HG03439 (cell line): Measurements from ENCODE around the gene DOCK8.

Experiments used
- ATAC-seq: cut with Tn5 transposase; IDR thresholded peaks from one replicate; pipeline ENCODE4 v1.9.1; 2021; ENCODE audit warnings: mild to moderate bottlenecking, moderate library complexity; ENCODE audit not compliant: unreplicated experiment

Gene DOCK8

DNA sequence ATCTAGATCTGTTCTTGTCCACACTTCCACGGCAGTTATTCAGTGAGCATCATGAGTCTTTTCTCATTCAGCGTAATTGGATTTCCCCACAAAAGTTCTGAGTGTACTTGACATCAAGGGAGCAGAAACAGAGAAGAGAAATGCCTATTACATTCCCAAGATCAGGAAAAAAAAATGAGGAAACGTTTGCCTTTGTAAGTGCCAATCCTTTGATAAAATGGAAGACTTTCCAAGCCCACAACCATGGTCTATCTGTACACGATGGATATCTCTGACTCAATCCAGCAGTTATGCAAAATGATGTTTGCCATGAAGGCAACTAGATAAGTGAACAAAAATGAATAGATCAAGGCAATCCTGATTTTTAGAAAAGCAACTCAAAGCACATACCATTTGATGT, 235.9 kb downstream of the DOCK8 start:
- ATAC-seq, result no peak

DNA sequence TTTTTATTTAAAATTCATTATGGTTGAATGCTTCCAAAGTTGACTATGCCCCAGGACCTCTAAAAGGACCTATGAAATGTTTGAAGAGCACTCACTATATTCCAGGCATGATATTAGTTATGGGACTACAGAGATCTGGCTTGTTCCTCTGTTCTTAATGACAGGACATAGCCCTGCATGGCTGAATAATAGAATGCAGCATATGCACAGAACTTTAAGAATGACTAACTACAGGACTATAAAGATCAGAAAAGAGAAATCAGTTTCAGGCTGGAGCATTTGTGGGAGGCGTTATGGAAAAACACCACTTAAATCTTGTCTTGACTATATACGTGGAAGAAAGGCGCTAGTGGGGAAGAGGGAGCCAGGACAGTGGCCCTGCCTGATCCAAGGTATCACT, 239.2 kb downstream of the DOCK8 start:
- no peak for ATAC-seq

DNA sequence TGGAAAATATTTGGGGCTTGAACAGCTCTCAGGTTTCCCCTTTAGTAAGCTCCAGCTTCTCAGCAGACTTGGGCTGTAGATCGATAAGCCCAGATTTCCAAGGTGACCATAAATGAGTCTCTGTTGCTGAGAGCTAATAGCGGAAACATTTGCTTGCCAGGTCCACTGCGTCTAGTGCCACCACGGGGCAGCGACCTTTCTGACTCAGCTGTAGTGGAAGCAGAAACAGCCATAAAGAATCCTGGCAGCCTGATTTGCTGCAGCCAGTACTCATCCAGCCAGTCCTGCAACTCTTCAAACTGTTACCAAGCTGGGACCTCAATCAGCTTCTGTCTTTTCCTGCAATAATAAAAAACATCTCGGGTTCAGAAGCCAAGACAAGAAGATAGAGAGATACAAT, 241.7 kb downstream of the DOCK8 start:
- ATAC-seq, result no peak

DNA sequence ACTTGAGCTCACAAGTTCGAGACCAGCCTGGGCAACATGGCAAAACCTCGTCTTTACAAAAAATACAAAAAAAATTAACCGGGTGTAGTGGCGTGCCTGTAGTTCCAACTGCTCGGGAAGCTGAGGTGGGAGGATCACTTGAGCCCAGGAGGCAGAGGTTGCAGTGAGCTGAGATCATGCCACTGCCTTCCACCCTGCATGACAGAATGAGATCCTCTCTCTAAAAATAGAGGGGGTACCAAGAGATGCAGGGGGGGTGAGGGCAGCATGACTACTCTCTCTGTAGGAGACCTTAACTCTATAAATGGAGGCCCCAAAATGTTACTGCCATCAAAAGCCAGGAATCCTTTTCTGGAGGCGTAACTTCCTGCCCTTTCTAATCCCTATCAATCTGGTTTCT, 243.9 kb downstream of the DOCK8 start:
- ATAC-seq, result no peak

DNA sequence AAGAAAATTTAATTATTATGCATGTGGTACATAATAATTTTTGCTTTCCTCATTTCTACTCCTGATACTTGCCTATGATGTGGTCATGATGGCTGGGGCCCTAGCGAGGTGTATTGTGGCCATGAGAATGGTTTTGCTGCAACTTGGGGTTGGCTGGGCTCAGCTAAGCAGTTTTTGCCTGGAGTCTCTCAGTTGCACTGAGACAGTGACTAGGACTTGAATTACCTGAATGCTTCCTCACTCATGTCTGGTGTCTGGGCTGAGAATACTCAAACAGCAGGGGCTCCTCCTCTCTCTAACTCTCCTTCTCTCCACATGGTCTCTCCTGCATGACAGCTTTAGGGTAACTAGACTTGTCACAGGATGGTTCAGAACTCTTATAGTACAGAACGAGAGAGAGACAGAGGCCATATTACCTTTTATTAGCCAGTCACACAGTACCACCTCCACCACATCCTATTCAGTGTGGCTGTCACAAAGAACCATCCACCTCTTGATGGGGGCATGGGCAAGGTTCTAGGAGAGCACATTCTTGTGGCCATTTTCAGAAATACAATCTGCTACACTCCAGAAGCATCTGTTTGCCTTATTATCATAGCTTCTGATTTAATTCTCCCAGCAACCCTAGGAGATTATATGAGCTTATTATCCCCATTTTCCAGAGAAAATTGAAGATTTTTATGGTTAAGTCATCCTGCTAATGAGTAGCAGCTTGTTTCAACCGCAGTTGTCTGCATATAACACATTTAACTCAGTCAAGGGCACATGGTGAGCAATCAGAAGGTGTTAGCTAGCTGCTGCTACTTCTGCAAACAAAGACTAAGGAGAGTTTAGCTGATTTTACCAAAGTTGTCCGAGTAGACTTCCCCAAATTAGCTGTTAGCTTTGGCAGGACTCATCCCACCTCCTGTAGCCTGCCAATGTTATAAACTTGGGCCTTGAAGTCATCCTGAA, 245.1 kb downstream of the DOCK8 start:
- no peak for ATAC-seq

DNA sequence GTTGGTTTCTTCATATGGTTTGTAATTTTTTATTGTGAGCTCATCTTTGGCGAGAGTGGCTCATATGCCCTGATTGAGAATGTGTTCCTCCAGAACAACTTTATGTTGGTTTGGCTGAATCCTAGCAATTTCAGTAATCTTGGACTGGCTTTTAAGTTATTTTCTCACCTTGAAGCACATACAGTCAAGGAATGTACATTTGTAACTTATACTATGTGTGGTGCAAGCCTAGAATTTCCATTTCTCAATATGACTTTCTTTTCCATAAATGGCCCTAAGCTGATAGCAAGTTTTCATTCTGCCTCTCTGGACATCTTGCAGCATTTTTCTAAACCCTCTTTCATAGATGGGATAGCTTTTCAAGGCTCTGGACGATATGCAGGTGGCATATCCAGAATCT, 247.5 kb downstream of the DOCK8 start:
- no peak for ATAC-seq

DNA sequence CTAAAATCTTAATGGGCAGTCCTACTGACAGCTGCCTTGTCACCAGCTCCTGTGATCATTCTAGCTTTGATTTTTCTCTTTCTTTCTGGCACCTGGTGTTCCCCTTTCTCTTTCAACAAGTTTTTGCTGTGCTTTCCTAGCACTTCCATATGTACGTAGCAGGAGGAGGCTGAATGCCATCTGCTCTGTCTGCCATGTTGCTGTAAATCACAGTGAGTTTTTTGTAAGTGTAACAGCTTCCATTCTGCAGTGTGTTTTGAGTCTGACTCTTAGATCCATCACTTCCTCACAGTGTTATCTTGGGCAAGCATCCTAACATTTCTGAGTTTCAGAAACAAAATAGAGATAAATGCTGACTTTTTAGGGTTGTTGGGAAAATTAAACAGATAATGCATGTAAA, 247.9 kb downstream of the DOCK8 start:
- ATAC-seq, result no peak

DNA sequence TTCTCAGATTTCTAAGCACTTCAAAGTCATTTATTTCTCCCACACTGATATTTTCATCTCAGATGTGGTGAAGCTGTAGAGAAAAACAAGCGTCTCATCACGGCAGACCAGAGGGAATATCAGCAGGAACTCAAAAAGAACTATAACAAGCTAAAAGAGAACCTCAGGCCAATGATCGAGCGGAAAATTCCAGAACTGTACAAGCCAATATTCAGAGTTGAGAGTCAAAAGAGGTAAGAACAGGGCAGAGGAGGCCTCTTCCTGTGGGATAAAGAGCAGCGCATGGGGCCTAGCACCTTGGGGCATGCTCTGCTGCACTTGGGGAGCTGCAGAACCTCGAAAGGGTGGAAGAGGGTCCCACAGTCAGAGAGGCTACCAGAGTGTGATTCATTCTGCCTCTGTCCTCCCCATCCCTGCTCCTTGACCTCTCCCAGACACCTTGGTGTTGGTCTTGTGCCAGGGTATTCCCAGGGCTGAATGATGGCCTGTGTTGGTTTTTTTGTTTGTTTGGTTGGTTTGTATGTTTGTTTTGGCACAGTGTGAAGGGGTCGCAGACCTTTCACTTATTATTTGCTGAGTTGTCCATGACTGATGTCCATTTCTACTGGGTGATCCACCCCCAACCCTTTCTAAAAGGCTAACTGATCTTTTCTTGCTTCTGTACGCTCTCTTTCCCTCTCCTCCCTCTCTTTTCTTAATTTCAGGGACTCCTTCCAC, 248.9 kb downstream of the DOCK8 start:
- ATAC-seq, result no peak

DNA sequence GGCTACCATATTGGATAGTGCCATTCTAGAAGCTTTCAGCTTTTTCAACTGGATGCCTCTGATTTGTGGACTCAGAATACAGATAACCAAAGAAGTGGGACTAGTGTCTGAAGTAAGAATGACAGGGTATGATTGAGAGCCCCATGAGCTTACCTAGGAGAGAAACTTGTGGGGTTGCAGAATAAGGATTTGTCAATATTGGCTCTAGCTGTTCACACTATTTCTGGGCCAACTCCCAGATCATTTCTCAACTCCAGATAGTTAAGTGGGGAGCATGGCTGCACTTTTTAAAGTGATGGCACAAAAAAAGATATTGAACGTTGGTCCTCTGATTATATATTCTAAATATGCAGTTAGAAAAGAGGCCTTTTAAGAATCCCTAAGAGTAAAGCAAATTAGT, 252.1 kb downstream of the DOCK8 start:
- ATAC-seq, result no peak

DNA sequence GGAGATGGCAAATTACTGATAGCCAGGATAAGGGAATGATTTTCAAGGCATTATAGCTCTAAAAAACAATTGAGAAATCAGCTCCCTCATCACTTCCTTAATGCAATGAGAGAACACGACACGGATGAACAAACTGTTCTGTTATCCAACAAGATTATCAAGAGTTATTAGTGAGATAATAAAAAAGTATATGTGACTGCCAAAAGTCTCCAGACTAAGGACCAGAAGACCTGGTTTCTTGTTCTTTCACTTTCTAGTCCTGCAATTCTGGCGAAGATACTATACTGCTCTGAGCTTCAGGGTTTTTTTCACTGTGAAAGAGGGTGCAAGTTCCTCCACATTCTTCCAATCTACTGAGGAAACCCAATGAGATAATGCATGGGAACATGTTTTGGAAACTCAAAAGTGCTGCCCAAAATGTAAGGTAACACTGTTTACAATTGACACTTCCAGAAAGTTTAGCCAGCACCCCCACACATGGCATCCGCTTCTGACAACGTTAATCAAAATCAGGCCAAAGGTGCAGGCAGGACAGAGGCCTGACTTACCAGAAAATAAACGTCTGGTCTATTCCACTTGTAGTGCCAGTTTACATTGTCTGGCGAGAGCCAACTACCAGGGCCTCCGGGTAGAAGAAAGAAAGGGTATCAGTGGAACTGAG, 254.2 kb downstream of the DOCK8 start:
- ATAC-seq, result no peak

DNA sequence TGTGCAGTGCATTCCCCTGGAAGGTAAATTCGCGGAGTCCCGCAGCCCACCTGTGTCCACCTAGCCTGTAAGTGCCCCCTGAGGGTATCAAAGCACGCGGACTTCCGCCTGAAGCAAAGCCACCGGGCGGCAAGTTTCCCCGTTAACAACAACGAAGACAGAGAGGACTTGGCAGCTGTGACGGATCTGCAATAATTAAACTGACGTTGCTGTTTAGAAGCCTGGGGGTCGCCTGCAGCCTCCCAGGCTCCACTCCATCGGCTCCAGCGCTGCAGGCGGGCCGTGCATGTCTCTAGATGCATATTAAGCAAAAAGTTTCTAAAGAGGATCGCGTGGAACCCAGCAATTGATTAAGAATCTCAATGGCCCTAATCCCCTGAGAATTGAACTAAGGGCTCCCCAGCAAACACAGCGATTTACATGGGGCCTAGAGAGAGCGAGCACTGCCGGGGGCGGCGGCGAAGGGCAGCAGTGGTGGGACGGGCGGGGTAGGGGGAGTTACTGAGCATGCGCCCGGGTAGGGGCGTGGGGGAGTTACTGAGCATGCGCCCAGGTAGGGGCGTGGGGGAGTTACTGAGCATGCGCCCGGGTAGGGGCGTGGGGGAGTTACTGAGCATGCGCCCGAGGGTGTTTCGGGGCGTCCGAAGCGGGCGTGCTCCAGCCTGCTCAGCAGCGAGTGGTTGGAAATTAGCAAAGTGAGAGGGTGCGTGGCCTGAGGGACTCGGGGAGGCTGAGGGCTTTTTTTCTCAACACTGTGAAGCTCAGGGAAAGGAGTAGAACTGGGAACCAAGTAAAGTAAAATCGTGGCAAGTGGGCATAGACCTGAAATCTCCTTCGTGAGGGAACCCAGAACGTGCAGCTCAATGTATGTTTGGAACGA, 255.2 kb downstream of the DOCK8 start:
- ATAC-seq, result peak; percentile 91

DNA sequence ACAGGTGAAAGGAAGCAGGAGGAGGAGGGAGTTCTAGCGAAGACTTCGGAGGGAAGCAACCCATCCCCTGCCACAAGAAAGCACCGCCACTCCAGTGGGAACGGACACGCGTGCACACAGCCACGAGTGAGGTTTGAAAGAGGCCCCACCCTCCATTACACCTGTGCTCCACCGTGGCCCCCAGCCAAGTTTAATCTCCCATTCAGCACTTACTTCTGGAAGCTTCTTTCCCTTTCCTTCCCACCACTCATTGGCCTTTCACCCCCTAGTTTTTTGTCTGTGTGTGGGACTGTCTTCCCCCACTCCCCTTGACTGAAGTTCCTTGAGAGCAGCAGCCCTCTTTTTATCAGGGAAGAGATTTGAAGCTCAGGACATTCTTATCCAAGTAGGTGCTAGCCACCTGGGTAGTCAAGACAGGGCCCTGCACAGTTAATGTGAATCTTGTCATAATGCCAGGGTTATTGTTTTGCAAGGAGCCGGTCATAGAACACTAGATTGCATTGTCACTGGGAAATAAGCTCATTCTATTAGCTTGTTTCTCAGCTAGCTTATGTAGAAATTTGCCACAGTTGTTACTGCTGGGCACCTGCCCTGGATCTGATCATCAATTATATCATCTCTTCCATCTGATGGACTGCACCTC, 256.0 kb downstream of the DOCK8 start:
- peak; percentile 5 for ATAC-seq

DNA sequence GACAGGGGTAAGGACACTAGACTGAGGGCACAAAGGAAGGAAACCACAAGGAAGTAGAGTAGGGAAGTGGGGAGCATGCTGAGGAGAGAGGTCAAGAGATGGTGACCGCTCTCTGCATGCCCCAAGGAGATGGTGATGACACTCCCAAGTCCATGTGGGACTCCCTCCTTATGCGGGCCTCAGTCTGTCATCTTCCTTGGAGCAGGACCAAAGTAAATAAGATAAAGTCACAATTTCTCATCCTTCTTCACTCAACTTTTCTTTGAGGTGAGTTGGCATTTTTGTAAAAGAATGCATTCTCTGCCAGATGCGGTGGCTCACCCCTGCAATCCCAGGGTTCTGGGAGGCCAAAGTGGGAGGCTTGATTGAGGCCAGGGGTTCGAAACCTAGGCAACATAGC, 256.7 kb downstream of the DOCK8 start:
- ATAC-seq, result no peak

DNA sequence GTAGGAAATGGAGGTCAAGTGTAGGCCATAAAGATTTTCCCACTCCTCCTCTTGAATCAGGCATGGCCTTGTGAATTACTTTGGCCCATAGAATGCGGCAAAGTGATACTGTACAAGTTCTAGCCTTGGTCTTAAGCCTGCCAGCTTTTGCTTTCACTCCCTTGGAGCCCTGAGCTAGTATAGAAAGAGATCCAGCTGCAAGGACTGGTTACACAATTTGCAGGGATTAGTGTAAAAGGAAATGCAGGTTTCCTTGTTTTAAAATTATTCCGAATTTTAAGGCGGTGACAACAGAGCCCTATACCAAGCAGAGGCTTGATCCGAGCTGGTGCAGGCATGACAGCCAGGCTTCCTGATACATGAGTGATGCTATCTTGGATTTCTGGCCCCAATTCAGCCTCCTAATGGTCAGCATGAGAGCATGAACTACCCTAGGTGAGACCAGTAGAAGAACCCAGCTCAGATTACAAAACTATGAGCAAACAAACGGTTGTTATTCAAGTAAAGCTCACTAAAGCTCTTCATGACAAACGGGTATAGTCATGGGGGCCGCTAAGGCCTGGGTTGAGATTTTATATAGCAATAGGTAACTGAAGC, 257.9 kb downstream of the DOCK8 start:
- ATAC-seq, result no peak

DNA sequence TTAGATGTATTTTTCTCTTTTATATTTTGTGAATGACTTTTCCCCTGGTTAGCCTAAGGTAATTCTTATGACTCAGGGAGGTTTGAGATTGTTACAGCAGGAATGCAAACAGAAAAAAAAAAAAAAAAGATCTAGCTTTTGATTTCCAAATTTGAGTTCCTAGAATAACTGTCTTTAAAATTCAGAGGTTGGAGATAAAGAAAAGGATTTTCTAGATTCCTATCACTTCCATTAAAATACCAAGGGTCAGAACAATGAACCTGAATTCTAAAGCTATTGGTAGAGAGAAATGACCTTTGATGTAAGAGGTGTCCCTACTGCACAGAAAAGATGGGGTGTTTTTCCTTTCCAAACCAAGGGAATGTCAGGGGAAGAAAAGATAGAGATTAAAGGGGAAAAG, 262.5 kb downstream of the DOCK8 start:
- no peak for ATAC-seq

DNA sequence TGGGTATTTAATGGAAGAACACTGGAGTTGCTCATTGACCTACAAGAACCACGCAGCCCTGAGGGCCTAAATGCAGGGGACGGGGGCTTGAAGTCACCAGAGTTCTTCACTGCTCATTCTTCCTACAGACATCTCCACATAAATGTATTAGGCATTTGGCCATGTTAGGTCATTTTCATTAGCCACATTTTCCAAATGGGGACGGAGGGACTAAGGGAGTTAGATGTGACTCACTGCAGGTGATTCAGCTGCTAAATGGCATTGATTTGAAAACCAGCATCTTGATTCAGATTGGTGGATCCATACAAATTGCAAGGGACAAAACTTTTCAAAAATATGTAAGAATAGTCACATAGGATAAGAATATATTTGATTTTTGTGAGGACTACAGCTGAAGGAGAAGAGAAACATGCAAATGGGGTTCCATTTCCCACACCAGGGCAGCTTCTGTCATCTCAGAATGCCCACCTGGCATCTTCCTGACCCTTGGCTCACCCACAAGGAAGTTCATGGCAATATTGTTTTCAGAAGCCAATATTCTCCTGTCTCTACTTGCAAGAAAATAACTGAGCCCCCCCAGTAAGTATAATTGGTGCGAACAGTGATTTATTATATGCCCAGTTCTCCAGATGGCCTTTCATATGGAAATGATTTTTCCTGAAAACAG, 264.8 kb downstream of the DOCK8 start:
- no peak for ATAC-seq

DNA sequence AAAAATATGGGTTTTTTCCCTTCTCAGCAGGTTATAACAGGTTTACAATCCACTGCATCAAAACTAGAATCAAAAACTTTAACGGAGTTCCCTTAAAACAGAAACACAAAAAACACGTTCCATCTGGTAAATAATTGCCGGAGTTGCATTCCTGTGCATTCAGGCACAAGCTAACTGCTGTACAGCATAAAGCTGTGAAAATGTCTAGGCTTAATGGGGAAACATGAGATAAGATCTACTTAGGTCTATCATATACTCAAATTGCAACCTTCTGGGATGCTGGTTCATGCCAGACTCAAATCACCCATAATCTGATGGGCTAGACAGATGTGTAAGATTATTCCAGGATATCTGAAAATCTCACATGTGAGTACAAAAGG, 265.3 kb downstream of the DOCK8 start:
- ATAC-seq, result no peak

DNA sequence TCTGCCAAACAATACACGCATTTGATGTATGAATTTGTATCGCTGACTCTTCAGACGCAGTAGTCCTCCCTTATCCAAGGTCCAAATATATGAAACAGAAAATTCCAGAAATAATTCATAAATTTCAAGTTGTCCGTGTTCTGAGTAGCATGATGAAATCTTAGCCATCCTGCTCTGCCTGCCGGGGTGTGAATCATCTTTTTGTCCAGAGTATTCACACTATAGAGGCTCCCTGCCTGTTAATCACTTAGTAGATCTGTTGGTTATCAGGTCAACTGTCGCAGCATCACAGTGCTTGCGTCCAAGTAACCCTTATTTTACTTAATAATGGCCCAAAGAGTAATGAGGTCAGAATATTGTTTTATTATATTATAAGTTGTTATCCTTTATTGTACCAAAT, 268.1 kb downstream of the DOCK8 start:
- ATAC-seq, result no peak

DNA sequence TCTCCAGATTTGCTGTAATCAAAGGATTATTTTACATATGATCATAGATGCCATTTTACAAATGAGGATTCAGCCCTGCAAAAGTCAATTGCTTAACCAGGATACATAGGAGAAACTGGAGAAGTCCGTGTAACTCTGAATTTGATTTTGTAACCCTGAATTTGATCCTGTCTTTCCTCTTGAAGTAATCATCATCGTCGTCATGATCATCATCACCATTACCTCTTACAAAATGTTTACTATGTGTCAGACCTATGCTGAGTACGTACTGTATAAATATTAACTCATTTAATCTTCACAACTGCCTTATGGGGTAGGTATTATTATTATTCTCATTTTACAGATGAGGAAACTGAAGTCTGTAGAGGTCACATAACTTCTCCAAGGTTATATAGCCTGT, 271.5 kb downstream of the DOCK8 start:
- no peak for ATAC-seq
